ENCODE results near the gene CADM1. TPM values are rescaled to one million over a fixed set of nuclear protein-coding genes. Genes with fewer than 3 reads are reported as not detected.

CADM1 gene
- total RNA-seq, 2 experiments from 2014 or later, result 1.2 to 1.8 TPM

GRCh38 chr11:115193914-115194801 lies 310.1 kb downstream of the CADM1 start:
- Mint-ChIP-seq H3K27ac (peak overlapping the region; percentile 58), H3K9me3 (no peaks in the 10 kb centered on the region), H3K36me3 (no peaks in the 10 kb centered on the region), H3K27me3 (no peaks in the 10 kb centered on the region), H3K4me3 (no peak overlapping the region), H3K4me1 (no peaks in the 10 kb centered on the region)
- ATAC-seq (ENCODE audit: low read depth) (no peak), DNase-seq (no peak)
- POLR2A ChIA-PET, result no interaction called here

DNA sequence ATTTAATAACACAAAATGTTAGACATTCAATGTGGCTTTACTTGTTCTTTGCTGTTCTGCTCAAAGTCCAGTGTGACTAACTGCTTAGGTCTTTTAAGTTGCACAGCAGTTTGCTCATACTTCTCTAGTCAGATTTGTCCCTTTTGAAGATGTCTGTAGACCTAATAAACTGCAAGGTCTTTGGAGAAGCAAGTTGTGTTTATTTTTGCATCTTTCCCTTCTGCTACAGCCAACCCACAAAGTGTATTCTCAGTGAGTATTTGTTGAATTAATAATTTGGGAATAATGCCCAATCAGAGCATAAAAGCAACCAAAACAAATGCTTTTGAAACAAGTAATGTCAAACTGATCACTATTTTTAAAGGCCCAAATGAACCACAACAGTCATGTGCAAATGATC lies 312.5 kb downstream of the CADM1 start:
- no peak overlapping the region for H3K27ac Mint-ChIP-seq
- H3K4me3 Mint-ChIP-seq, result no peak overlapping the region
- H3K4me1 Mint-ChIP-seq, result no peaks in the 10 kb centered on the region
- POLR2A ChIA-PET, result no interaction called here
- no peaks in the 10 kb centered on the region for H3K9me3 Mint-ChIP-seq
- ATAC-seq (ENCODE audit: low read depth), result no peak
- no peaks in the 10 kb centered on the region for H3K36me3 Mint-ChIP-seq
- DNase-seq, result no peak
- peaks cover under 1% of the 10 kb centered on the region for H3K27me3 Mint-ChIP-seq

DNA sequence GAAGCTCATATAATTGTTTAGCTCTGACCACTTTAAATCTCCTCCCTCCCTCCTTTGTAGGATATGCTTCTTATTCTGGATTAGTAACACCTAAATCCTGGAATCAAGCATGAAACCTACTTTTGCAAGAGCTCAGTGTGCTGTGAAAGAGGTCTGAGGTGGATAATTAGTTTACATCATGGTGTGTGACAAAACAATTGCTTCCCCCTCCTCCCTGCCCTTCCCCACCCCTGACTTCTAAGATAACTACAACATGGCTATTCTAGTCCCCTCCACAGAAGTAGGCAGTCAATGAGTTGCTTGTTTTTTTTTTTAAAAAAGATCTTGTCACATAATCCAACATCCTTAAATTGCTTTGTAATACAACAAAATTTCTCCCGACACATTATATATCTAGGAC lies 314.0 kb downstream of the CADM1 start:
- POLR2A ChIA-PET, result no interaction called here
- peaks cover 2% of the 10 kb centered on the region for H3K27me3 Mint-ChIP-seq
- DNase-seq, result no peak
- H3K4me1 Mint-ChIP-seq, result no peaks in the 10 kb centered on the region
- no peaks in the 10 kb centered on the region for H3K9me3 Mint-ChIP-seq
- ATAC-seq (ENCODE audit: low read depth), result no peak
- no peaks in the 10 kb centered on the region for H3K36me3 Mint-ChIP-seq
- no peak overlapping the region for H3K4me3 Mint-ChIP-seq
- no peak overlapping the region for H3K27ac Mint-ChIP-seq

- POLR2A ChIA-PET, result no interaction called here
- Mint-ChIP-seq H3K36me3 (no peaks in the 10 kb centered on the region), H3K4me3 (no peak overlapping the region), H3K27ac (no peak overlapping the region), H3K27me3 (peaks cover 2% of the 10 kb centered on the region), H3K4me1 (no peaks in the 10 kb centered on the region), H3K9me3 (no peaks in the 10 kb centered on the region)
- DNase-seq (no peak), ATAC-seq (ENCODE audit: low read depth) (no peak)
These were observed 315.3 kb downstream of the CADM1 start for GRCh38 chr11:115188898-115189278.

DNA sequence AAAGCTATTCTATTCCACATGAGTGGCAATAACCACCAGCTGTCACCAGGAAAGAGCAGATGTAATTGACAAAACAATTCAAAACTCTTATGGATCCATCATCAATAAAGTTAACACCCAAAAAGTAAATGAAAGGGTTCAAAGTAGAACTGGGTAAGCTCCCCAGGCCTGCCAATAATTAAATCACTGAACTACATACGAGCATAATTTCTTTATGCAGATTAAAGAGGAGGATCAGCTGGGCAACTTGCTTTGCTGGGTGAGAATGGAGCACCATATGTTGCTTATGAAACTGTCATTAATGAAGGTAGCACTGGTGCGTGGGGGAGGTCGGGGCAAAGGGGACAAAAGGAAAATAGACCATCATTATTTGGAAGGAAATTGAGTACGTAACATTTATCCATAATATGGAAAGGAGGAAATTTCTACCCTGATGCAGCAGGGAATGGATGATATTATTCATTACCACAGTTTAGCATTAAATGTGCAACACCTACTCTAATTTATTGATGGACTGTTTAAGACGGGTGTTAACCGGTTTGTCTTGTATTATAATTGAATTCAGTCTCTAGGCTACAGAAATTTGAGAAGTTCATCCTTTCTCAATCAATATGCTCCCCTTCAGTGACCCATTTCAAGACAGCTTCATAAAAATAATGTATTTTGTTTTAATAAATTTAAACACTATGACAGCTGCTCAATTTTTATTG lies 315.9 kb downstream of the CADM1 start:
- ATAC-seq (ENCODE audit: low read depth), result no peak
- H3K27ac Mint-ChIP-seq, result no peak overlapping the region
- POLR2A ChIA-PET, result no interaction called here

DNA sequence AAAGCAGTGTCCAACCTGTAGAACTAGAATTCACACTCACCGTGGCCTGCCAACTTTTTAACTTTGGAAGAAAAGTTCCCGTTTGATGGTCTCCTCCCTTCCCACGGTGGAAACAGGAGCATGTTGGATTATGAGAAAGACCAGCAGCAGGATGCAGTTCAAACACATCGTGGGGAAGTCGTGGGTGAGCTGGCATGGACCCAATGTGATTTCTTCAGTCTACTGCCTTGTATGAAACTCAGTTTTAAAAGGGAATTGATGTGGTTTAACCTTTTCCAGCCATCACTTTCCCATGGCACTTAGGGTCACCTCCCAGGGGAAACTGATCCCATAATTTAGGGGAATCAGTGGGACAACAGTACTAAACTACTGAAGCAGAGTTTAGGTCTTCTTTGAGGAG lies 318.3 kb downstream of the CADM1 start:
- Mint-ChIP-seq H3K27ac (no peak overlapping the region), H3K9me3 (no peaks in the 10 kb centered on the region), H3K4me1 (no peaks in the 10 kb centered on the region), H3K36me3 (no peaks in the 10 kb centered on the region), H3K4me3 (no peak overlapping the region), H3K27me3 (peaks cover 2% of the 10 kb centered on the region)
- POLR2A ChIA-PET, result no interaction called here
- ATAC-seq (ENCODE audit: low read depth) (no peak), DNase-seq (no peak)

More for the DNA sequence above, 315.9 kb downstream of the CADM1 start:
- no peaks in the 10 kb centered on the region for H3K4me1 Mint-ChIP-seq
- no peak for DNase-seq
- H3K9me3 Mint-ChIP-seq, result no peaks in the 10 kb centered on the region
- H3K27me3 Mint-ChIP-seq, result peaks cover 2% of the 10 kb centered on the region
- no peak overlapping the region for H3K4me3 Mint-ChIP-seq
- no peaks in the 10 kb centered on the region for H3K36me3 Mint-ChIP-seq

DNA sequence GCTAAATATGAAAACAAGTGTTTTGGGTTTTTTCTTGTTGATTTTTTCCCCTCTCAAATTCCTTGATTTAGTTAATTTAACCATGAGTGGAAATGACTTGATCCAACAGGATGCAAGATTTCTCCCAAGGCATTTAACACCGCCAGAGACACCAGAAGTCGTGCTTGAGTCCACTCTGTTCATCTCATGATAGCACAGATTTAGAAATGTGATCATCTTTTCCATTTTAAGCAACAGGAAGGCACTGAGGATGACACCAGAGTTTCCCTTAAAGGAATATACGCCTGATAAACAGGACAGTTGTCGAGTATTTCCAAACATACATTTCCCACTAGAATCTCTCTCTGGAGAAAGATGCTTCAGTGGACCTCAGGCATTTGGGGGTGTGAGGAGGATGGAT lies 318.7 kb downstream of the CADM1 start:
- ATAC-seq (ENCODE audit: low read depth) (no peak), DNase-seq (no peak)
- POLR2A ChIA-PET, result no interaction called here
- no peaks in the 10 kb centered on the region for H3K36me3 Mint-ChIP-seq
- H3K4me3 Mint-ChIP-seq, result no peak overlapping the region
- no peaks in the 10 kb centered on the region for H3K4me1 Mint-ChIP-seq
- no peaks in the 10 kb centered on the region for H3K9me3 Mint-ChIP-seq
- no peak overlapping the region for H3K27ac Mint-ChIP-seq
- peaks cover 2% of the 10 kb centered on the region for H3K27me3 Mint-ChIP-seq

DNA sequence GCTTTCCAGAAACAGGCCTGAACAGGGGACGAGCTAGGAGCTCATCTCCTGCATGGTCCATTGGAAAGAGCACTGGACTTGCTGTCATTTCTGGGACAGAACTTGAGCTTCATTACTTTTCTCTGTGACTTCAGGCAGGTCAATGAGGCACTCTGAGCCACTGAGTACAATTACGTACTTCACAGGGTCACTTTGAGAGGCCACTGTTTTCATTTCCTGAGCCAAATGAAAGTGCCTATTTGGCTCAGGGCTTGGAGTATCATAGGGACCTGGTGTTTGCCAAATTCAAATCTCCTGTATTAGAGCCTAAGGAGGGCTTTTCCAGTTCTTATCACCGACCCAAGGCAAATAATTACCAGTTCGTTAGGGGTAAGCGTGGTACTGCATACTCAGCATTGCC lies 319.3 kb downstream of the CADM1 start:
- POLR2A ChIA-PET, result no interaction called here

GRCh38 chr11:115183830-115184229 lies 320.4 kb downstream of the CADM1 start:
- POLR2A ChIA-PET, result no interaction called here
- peaks cover 2% of the 10 kb centered on the region for H3K27me3 Mint-ChIP-seq
- H3K9me3 Mint-ChIP-seq, result no peaks in the 10 kb centered on the region
- DNase-seq, result no peak
- H3K4me3 Mint-ChIP-seq, result no peak overlapping the region
- no peaks in the 10 kb centered on the region for H3K4me1 Mint-ChIP-seq
- H3K36me3 Mint-ChIP-seq, result no peaks in the 10 kb centered on the region
- no peak for ATAC-seq (ENCODE audit: low read depth)
- H3K27ac Mint-ChIP-seq, result no peak overlapping the region

More for the DNA sequence above, 319.3 kb downstream of the CADM1 start:
- Mint-ChIP-seq H3K27me3 (peaks cover 2% of the 10 kb centered on the region), H3K27ac (no peak overlapping the region), H3K36me3 (no peaks in the 10 kb centered on the region), H3K4me1 (no peaks in the 10 kb centered on the region), H3K9me3 (no peaks in the 10 kb centered on the region), H3K4me3 (no peak overlapping the region)
- no peak for ATAC-seq (ENCODE audit: low read depth)
- DNase-seq, result no peak

DNA sequence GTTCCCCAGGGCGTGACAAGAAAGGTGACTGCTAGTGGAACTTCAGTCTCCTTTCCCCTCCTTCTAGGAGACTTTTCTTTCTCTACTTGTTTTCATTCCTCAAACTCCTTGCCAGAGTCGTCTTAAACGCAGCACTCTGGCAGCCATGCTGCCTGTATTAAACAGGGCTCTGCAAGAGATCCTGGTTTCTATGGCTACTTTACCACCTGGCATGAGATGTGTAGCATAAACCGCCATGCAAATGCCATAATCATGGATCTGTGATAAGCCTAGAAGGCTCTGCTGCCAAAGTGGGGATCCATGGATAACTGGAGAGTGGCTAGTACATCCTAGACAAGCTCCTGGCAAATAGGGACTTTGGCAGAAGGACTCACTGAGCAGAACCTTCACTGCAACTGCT lies 321.1 kb downstream of the CADM1 start:
- Mint-ChIP-seq H3K36me3 (no peaks in the 10 kb centered on the region), H3K4me1 (no peaks in the 10 kb centered on the region), H3K4me3 (no peak overlapping the region), H3K27ac (no peak overlapping the region), H3K9me3 (no peaks in the 10 kb centered on the region), H3K27me3 (peaks cover 2% of the 10 kb centered on the region)
- POLR2A ChIA-PET, result no interaction called here
- ATAC-seq (ENCODE audit: low read depth), result no peak
- DNase-seq, result no peak

DNA sequence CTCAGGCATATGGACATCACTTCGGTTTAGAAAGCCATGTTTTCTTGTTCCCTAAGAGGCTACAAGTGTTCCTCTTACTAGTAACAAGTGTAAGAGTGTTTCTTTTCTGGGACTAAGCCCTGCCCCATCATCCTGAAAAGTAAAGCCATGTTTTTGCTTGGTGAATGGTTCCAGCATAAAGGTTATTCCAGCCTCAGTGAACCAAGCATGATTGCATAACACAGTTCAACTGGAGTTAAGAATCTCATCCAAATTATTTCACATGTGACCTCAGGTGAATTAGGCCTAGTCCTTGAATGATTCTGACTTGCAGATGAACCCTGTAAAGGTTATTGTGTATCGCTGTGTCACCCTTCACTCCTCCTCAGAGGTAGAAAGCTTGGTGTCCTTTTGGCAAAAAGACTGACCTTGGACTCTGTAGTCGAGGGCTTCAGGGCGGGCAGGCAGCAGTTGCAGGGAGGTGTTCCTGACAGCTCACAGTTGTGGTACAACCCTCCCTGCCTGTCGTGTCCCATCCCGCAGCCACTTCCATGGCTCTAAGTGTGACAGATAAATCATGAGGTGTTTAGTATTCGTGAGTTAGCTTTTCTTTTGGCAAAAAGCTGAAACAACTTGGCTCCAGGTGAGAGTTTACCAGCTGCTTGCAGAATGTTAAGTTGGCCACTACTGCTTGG lies 321.8 kb downstream of the CADM1 start:
- Mint-ChIP-seq H3K36me3 (no peaks in the 10 kb centered on the region), H3K27ac (no peak overlapping the region), H3K9me3 (no peaks in the 10 kb centered on the region), H3K27me3 (peaks cover 2% of the 10 kb centered on the region), H3K4me3 (no peak overlapping the region), H3K4me1 (no peaks in the 10 kb centered on the region)
- ATAC-seq (ENCODE audit: low read depth) (no peak), DNase-seq (no peak)
- POLR2A ChIA-PET, result no interaction called here

GRCh38 chr11:115181538-115181937 lies 322.7 kb downstream of the CADM1 start:
- POLR2A ChIA-PET, result no interaction called here
- H3K27ac Mint-ChIP-seq, result no peak overlapping the region

DNA sequence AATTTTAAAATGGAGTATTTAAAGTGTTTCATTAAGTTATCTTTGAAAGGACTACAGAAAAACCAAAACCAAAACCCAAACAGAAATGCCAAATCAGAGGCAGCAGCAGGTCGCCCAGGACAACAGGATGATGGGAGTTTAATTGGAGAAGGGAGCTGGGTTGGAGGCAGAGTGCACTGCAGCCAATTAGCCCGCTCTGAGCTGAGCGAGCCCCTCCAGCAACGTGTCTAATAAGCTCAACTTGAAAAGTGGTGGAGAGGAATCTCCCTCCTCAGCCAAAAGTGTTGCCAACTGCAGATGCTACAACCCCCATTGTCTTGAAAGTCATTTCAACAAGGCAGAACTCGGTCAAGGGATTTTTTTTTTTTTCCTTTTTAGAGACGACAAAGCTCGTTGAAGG lies 323.9 kb downstream of the CADM1 start:
- H3K4me3 Mint-ChIP-seq, result no peak overlapping the region
- H3K27me3 Mint-ChIP-seq, result peaks cover 3% of the 10 kb centered on the region
- H3K36me3 Mint-ChIP-seq, result no peaks in the 10 kb centered on the region
- POLR2A ChIA-PET, result no interaction called here
- no peak for ATAC-seq (ENCODE audit: low read depth)
- H3K9me3 Mint-ChIP-seq, result no peaks in the 10 kb centered on the region
- H3K4me1 Mint-ChIP-seq, result no peaks in the 10 kb centered on the region
- no peak for DNase-seq
- H3K27ac Mint-ChIP-seq, result no peak overlapping the region

More at GRCh38 chr11:115181538-115181937, 322.7 kb downstream of the CADM1 start:
- H3K4me1 Mint-ChIP-seq, result no peaks in the 10 kb centered on the region
- no peak overlapping the region for H3K4me3 Mint-ChIP-seq
- H3K9me3 Mint-ChIP-seq, result no peaks in the 10 kb centered on the region
- H3K27me3 Mint-ChIP-seq, result no peaks in the 10 kb centered on the region
- H3K36me3 Mint-ChIP-seq, result no peaks in the 10 kb centered on the region
- no peak for DNase-seq
- ATAC-seq (ENCODE audit: low read depth), result no peak

- no peak overlapping the region for H3K27ac Mint-ChIP-seq
- no peaks in the 10 kb centered on the region for H3K4me1 Mint-ChIP-seq
- peaks cover 3% of the 10 kb centered on the region for H3K27me3 Mint-ChIP-seq
- no peaks in the 10 kb centered on the region for H3K36me3 Mint-ChIP-seq
- H3K9me3 Mint-ChIP-seq, result no peaks in the 10 kb centered on the region
- no peak overlapping the region for H3K4me3 Mint-ChIP-seq
- DNase-seq (no peak), ATAC-seq (ENCODE audit: low read depth) (no peak)
- POLR2A ChIA-PET, result no interaction called here
These were observed 324.6 kb downstream of the CADM1 start for GRCh38 chr11:115179636-115180035.
